Right lung (tissue), 10 donors: ENCODE data around the gene COA5. TPM values are rescaled to one million over a fixed set of nuclear protein-coding genes. Genes with fewer than 3 reads are reported as not detected.

Source experiments
- DNase-seq, 2 donors: peaks; one replicate each; pipeline ENCODE4 v3.0.0-alpha.2; 2013
- long read RNA-seq, 8 donors: transcript quantifications; one replicate each; lab custom pipeline, GENCODE V29; 2026
- polyA plus RNA-seq, 5 donors: library from polyadenylated mRNA; unstranded; fragments of 120-200 nt; gene quantifications; one replicate each; pipeline versions ENCODE4 v1.2.1 to v1.2.3, GENCODE V29; 2013; ENCODE audit warnings: inconsistent platforms in 1 of 5, low replicate concordance in 1 of 5; ENCODE audit not compliant: insufficient read length in 5 of 5, insufficient read depth in 1 of 5

COA5 gene, protein sequence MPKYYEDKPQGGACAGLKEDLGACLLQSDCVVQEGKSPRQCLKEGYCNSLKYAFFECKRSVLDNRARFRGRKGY
- 10 to 100 TPM; 68.8 to 96.0 (median 74.6) TPM for polyA plus RNA-seq
- long read RNA-seq, donor 1, transcript COA5-204 (2 exons, 958 nt), result minor isoform, 6 of 64 reads
- long read RNA-seq, donor 1, transcript COA5-201 (3 exons, 1,754 nt), result major isoform, 50 of 64 reads
- long read RNA-seq, donor 1, partial matches to known transcripts, result 5 of 64 reads
- long read RNA-seq, donor 1, other reads (novel, unspliced or antisense), result 0 of 64 reads
- long read RNA-seq, donor 2, transcript COA5-201 (3 exons, 1,754 nt), result major isoform, 22 of 28 reads
- long read RNA-seq, donor 2, partial matches to known transcripts, result 0 of 28 reads
- long read RNA-seq, donor 2, other reads (novel, unspliced or antisense), result 0 of 28 reads
- long read RNA-seq, donor 3, transcript COA5-204 (2 exons, 958 nt), result minor isoform, 5 of 57 reads
- long read RNA-seq, donor 3, transcript COA5-201 (3 exons, 1,754 nt), result major isoform, 41 of 57 reads
- long read RNA-seq, donor 3, partial matches to known transcripts, result 6 of 57 reads
- long read RNA-seq, donor 3, other reads (novel, unspliced or antisense), result 0 of 57 reads
- long read RNA-seq, donor 4, transcript COA5-201 (3 exons, 1,754 nt), result major isoform, 18 of 24 reads
- long read RNA-seq, donor 4, transcript COA5-204 (2 exons, 958 nt), result minor isoform, 5 of 24 reads
- long read RNA-seq, donor 4, partial matches to known transcripts, result 0 of 24 reads
- long read RNA-seq, donor 4, other reads (novel, unspliced or antisense), result 0 of 24 reads
- long read RNA-seq, donor 5, transcript COA5-201 (3 exons, 1,754 nt), result major isoform, 55 of 65 reads
- long read RNA-seq, donor 5, transcript COA5-204 (2 exons, 958 nt), result minor isoform, 8 of 65 reads
- long read RNA-seq, donor 5, partial matches to known transcripts, result 0 of 65 reads
- long read RNA-seq, donor 5, other reads (novel, unspliced or antisense), result 0 of 65 reads
- long read RNA-seq, donor 6, transcript COA5-201 (3 exons, 1,754 nt), result major isoform, 49 of 65 reads
- long read RNA-seq, donor 6, transcript COA5-204 (2 exons, 958 nt), result minor isoform, 6 of 65 reads
- long read RNA-seq, donor 6, partial matches to known transcripts, result 8 of 65 reads
- long read RNA-seq, donor 6, other reads (novel, unspliced or antisense), result 0 of 65 reads
- long read RNA-seq, donor 7, transcript COA5-201 (3 exons, 1,754 nt), result major isoform, 28 of 31 reads
- long read RNA-seq, donor 7, partial matches to known transcripts, result 0 of 31 reads
- long read RNA-seq, donor 7, other reads (novel, unspliced or antisense), result 0 of 31 reads
- long read RNA-seq, donor 8, transcript COA5-201 (3 exons, 1,754 nt), result major isoform, 17 of 22 reads
- long read RNA-seq, donor 8, partial matches to known transcripts, result 0 of 22 reads
- long read RNA-seq, donor 8, other reads (novel, unspliced or antisense), result 0 of 22 reads

- peak; percentile 89 to 92 for DNase-seq
Measured at GRCh38 chr2:98608116-98608961, at the start of gene COA5, which contains the start of gene UNC50. Gene COA5 (minus strand): TSS chr2:98608512. CDS start chr2:98608405, 107 bp downstream. Gene UNC50 (plus strand): TSS chr2:98608589. CDS start chr2:98609760, 1,171 bp downstream.

DNA sequence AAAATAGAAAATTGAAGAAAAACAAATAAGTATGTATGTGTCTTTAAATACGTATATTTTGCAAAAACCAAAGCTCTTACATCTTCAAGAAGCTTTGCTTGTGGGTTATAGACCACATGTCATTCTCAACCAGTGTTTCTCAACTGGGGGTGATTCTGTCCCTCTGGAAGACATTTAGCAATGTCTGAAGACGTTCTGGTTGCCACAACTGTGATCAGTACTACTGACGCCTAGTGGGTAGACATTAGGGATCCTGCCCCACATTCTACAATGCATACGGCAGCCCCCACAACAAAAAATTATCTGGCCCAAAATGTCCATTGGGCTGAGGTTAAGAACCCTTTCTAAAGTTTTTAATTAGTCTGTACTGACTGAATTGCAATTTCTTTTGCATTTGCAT is 48.5 kb upstream of the COA5 start:
- DNase-seq, result no peak

GRCh38 chr2:98654699-98655495 is 46.6 kb upstream of the COA5 start:
- DNase-seq, result no peak

- no peak for DNase-seq
Measured at GRCh38 chr2:98650998-98651397, 42.7 kb upstream of the COA5 start.

DNA sequence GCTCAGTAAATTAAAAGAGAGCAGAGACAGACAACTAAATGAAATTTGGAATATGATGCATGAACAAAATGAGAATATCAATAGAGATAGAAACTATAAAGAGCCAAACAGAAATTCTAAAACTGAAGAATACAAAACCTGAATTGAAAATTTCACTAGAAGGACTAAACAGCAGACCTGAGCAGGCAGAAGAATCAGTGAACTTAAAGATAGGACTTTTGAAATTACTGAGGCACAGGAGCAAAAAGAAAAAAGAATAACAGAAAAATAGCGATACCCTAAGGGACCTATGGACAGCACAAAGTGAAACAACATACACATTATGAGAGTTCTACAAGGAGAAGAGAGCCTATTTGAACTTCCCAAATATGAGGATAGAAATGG is 41.7 kb upstream of the COA5 start:
- DNase-seq, result no peak

DNA sequence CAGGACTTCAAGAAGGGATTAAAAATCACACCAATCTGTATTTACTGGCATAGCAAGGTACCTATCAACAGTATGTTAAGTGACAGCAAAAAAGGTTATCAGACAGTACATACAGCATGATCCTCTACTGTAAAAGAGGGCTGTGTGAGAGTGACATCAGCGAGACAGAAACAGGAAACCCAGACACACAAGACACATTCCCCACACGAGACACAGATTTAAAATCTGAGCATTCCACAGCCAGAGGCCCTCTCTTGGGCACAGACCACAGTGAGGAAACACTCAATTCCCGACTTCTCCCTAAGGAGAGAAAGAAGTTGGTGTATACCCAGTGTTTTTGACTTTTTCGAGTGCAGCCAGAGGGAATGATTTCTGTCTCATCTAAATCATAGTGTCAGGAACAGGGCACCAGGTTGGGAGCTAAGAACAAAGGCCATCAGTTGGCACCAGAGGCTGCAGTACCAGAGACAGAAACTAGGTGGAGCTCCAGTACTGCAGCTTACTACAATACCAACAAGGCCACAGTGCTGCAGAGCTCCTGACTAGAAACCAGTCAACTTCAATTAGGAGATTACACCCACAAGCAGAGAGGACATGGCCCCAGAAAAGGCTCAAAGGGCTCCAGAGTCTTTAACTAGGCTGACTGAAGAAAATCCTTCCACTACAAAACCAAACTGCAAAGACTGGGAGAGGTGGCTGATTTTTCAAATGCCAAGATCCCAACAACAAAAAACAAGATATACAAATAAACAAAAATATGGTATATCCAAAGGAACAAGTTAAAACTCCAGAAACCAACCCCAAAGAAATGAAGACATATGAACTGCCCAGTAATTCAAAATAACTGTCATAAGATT is 41.1 kb upstream of the COA5 start:
- peak; percentile 60 to 74 for DNase-seq

GRCh38 chr2:98648451-98648850 is 40.1 kb upstream of the COA5 start:
- DNase-seq, result no peak

DNA sequence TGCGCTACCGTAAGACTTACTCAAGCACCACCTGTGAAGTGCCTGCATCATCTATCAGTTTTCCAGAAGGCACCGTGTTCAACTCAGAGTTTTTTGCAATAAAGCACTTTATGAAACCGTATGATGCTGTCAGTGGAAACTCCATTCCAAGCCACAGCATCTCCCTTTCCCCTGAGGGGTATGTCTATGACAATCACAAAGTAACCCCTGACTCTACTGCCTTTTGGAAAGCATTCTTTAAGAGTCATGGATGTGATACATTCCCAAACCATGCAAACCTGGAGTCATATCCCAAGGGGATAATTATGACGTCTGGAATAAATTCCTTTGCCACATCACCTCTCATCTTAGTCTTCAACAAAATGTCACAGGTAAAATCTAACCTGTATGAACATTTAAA is 39.3 kb upstream of the COA5 start:
- no peak for DNase-seq

- DNase-seq, result no peak
Measured at GRCh38 chr2:98643496-98644100, 35.3 kb upstream of the COA5 start.

DNA sequence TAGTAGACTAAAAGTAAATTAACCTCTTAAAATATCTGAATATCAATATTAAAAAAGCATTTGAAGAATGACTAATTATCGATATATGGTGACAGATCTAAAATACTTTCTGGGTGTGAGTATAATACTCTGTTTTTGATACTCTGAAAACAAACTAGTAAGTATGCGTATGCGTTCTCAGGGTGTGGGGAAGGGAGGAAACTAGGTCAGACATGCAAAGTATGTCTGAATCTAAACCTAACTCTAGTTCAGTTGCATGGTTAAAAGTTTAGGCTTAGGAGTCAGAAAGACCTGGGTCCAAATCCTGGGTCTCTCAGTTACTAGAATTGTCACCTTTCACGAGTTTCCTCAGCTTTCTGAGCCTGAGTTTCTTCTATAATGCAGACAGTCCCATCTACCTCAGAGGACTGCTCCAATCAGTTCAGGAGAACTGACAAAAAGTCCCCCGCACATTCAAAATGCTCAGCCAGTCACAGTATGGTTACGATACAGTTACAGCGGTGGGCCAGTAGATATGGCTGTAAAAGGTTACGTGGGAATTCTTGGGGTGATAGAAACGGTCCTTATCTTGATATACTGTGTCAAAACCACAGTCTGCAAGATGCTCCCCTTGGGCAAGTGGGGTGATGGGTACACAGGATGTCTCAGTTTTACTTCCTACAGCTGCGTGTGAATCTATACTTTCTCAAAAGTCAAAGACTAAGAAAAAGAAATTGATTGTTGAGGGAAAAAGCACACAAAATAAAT is 29.3 kb upstream of the COA5 start:
- DNase-seq, result no peak

DNA sequence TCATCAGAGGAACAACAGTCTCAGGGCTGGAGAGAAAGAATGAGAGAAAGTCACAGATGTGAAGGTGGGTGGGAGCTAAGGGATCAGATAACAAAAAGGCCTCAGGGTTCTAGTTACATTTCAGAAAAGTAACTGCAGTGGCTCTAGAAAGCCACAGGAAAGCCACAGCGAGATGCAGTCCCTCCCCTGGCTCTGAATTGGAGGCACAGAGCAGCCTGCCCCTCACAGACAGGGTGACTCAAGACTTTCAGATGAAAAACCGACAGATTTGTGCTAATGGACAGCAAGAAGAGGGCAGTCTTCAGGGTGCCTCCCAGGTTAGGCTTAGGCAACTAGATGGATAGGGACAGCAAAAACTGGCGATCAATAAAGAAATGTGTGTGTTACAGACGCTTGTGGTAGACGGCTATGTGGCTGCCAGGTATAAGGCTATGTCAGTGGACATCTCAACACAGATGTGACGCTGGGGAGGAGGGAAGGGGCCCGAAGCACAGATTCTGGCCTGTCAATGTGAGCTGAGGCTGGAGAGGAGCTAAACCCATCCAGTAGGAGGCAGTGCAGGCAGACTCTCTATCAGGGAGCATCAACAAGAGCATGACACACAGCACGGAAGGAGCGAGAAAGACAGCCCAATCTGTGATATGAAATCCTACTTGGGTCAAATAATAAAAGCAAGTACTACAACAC is 26.2 kb upstream of the COA5 start:
- DNase-seq, result no peak

- no peak for DNase-seq
Measured at GRCh38 chr2:98632351-98632750, 24.0 kb upstream of the COA5 start.

DNA sequence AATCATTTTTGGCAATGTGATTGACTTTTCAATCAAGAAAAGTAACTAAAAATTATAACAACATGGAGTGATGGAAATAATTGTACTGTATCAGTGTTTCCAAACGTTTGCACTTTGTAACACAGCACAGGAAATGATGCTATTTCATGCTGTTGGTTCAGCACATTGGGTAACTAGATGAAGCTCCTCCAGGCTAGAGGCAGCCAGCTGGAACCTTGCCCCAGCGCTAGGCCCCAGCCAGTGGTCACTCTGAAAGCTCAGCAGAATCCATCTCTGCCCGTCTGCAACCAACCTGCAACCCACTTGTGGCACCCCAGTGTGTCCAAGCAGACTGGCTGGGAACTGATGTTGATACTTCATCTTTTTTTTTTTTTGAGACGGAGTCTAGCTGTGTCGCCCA is 15.3 kb upstream of the COA5 start:
- DNase-seq, result peak; percentile 7 to 10

DNA sequence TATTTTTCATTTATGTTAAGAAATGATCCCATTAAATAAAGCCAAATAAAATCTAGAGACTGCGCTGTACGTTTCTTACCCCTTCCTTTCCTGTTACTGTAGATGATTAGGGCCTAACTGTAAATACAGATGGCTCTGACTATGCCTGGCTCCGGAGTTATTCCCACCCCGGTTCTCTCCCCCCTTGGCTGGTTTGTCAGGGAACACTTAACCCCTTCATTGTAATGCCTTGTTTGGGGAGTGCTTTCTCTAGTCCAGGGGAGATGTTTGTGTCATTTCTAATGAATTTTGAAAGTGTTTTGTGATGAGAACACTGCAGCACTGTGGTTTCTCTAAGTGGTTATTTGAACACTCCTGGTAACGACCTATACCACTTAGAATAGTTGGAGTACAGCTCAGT is 8.8 kb upstream of the COA5 start:
- DNase-seq, result no peak

DNA sequence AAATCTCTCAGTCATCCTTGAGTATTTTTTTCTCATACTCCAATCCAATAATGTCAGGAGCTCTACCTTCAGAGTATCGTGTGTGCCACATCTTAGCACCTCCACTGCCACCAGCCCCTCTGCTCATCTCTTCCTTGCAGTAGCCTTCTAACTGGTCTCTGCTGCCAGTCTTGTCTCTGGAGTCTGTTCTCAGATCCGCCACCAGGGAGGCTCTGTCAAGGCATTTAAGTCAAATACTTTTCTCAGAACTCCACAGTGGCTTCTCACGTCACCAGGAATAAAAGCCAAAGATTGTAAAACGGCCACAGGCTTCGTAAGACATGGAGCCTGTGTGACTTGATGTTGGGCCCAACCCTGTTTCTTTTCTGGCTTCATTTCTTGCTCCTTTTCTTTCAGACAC is 7.2 kb upstream of the COA5 start:
- no peak for DNase-seq

DNA sequence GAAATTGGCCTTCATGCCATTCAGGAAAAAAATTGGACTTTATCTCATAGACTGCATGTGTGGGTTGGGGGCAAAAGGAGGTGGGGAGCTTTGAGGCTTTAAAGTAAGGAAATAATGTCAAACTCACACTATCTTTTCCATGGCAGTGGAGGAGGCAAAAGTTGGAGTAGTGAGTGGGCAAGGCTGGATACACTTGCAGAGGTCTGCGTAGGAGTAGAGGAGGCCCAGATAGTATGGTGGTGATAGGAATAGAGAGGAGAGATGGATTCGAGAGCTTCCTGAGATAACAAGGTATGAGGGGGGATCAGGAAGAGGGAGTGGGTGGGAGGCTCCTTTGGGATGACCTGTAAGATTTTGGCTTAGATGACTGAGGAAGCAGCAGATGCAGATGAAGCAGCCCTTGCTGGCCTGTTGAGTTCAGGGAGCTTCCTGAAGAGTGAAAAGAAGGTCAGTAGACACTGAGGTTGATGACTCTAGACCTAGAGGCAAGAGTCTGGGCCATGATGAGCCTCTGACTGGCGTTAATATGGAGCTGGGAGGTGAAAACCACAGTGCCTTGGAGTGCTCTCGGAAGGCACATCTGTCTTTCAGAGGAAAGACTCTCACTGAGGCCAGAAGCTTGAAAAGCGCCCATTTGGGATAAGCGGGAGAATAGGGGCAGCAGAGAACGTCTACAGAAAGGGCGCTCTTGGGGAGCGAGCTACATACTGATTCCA is 5.9 kb upstream of the COA5 start:
- no peak for DNase-seq
